Mesodermal cell (in vitro differentiated cells): ENCODE measurements around the gene AMBRA1.
"Not testable (repeated sequence)": the region's sequence is repeated elsewhere in the genome, so short reads cannot be mapped to it uniquely, and the experiment has no call there.

Source experiments
- H3K27ac ChIP-seq: 2 replicates; pipeline ENCODE4 v1.7.0; 2013; ENCODE audit warnings: mild to moderate bottlenecking, low read depth, low read length, moderate library complexity; ENCODE audit not compliant: severe bottlenecking
- H3K36me3 ChIP-seq: 2 replicates; pipeline ENCODE4 v1.7.1; 2013; ENCODE audit warnings: mild to moderate bottlenecking, low read length, moderate library complexity; ENCODE audit not compliant: control insufficient read depth, insufficient read depth
- H3K4me1 ChIP-seq: one replicate; pipeline ENCODE4 v1.7.1; 2013; ENCODE audit warnings: mild to moderate bottlenecking, low read length; ENCODE audit not compliant: insufficient read depth, control insufficient read depth, poor library complexity, severe bottlenecking
- H3K4me3 ChIP-seq: 2 replicates; pipeline ENCODE4 v1.7.0; 2013; ENCODE audit warnings: low read length, control low read depth, mild to moderate bottlenecking; ENCODE audit not compliant: insufficient read depth, poor library complexity, severe bottlenecking; ENCODE audit errors: extremely low read depth
- H3K9me3 ChIP-seq: 2 replicates; pipeline ENCODE4 v1.7.1; 2013; ENCODE audit warnings: mild to moderate bottlenecking, low read length, moderate library complexity; ENCODE audit not compliant: control insufficient read depth
- WGBS, 2 experiments: methylation state at CpG; one replicate each; pipeline ENCODE4 v1.1.5; 2013; ENCODE audit warnings: missing lambda C conversion rate in 2 of 2; ENCODE audit not compliant: insufficient coverage in 2 of 2; 5-methylcytosine and 5-hydroxymethylcytosine counted together

Gene AMBRA1

DNA sequence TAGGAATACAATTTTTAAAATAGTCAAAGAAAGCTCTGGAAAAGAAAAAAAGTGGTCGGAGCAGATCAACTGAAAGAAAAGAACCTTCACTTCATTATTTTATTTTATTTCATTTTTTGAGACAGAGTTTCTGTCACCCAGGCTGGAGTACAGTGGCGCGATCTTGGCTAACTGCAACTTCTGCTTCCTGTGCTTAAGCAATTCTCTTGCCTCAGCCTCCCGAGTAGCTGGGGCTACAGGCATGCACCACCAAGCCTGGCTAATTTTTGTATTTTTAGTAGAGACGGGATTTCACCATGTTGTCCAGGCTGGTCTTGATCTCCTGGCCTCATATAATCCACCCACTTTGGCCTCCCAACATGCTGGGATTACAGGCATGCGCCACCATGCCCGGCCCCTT is 74.9 kb downstream of the AMBRA1 start:
- not testable (repeated sequence) for H3K4me3 ChIP-seq, H3K27ac ChIP-seq, H3K36me3 ChIP-seq, H3K9me3 ChIP-seq
- peaks cover 19% of the 10 kb centered on the region for H3K4me1 ChIP-seq
- WGBS, 2 experiments, result 95% methylated on average over 4 of the region's 7 CpGs

DNA sequence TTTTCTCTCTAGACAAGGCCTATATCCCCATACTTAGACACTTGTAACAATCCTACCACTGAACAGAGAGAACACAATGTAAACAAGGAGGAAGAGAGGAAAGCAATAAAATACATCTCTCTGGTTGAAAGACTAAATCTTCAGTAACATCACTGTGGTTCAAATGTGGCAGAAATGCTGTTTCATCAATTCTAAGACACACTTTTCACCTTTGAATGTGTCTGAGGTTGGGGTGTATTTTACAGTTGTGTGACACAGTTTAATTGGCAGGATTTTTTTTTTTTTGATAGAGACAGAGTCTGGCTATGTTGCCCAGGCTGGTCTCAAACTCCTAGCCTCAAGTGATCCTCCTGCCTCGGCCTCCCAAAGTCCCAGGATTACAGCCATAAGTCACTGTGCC is 79.5 kb downstream of the AMBRA1 start:
- peaks cover 5% of the 10 kb centered on the region for H3K4me1 ChIP-seq
- H3K4me3 ChIP-seq, result no peak overlapping the region
- no CpG with 5 or more reads among the region's 1 CpG for WGBS, 2 experiments
- H3K36me3 ChIP-seq, result peaks cover 13% of the 10 kb centered on the region
- H3K27ac ChIP-seq, result peak overlapping the region; percentile 3
- no peaks in the 10 kb centered on the region for H3K9me3 ChIP-seq

DNA sequence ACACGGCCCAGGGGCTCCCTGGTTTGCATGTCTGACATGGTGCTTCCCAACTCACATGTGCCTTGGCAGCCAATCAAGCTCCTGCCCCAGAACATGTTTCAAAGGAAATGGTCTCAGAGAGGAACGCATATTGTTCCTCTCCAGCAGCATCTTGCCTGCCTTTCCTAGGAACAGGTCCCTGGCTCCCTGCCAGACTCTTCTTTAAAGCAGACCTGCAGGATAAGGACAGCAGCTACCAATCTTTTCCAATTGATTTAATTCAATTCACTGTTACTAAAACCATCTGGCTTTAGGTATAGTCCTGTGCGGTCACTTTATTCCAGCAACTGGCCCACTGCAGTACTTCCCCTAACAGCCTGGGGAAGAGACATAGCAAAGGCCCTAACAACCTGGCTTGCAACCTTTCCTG is 79.9 kb downstream of the AMBRA1 start:
- WGBS, 2 experiments, result 89 to 96% methylated on average over 3 of the region's 3 CpGs
- H3K36me3 ChIP-seq, result peaks cover 15% of the 10 kb centered on the region
- no peaks in the 10 kb centered on the region for H3K9me3 ChIP-seq
- H3K4me1 ChIP-seq, result peaks cover 5% of the 10 kb centered on the region
- no peak overlapping the region for H3K4me3 ChIP-seq
- H3K27ac ChIP-seq, result no peak overlapping the region

DNA sequence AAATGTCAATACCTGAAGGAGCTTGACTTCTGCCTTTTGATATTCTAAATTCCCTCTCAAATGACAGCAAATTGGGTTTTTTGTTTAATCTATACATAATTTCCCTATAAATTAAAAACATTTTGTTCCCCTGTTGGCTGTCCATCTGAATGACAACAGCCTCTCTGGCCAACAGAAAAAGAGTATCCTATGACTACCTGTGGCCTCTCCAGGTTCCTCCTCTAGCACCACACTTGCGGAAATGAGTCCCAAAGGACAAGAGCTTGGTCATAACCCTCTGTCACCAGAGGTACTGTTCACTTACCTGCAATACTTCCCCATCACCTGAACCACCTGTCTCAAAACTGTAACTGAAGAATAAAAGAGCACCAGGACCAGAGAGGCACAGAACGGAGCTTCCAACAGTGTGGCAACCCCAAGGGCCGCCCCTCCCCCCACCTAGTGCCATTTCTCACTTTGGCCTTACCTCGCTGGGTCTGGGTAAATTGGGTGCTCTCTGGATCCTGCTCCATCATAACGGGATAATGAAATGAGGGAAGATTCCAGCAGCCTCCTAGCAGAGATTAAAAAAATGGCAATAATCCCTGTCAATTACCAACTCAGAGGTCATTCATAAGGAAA is 81.5 kb downstream of the AMBRA1 start:
- Histone ChIP-seq H3K9me3 (no peaks in the 10 kb centered on the region), H3K4me1 (peaks cover 5% of the 10 kb centered on the region), H3K36me3 (peaks cover 30% of the 10 kb centered on the region), H3K4me3 (no peak overlapping the region), H3K27ac (no peak overlapping the region)
- WGBS, 2 experiments, result 82 to 100% methylated on average over 2 of the region's 5 CpGs

DNA sequence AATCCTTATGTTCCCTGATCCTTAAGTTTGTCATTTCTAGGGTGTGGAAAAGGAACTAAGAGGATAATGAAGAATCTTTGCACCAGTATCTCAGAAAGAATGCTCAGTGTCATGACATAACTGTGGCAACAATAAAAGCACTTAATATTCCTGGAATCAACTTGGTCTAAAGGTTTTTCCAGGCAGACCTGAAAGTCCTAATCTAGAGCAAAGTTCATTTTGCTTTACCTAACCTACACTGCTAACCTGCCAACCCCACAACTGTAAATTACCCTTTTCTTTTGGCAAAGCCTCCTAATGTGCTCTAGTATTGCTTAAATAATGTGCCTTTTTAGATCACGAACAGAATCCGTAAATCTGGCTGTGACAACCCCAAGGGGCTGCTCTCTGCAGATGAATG is 82.5 kb downstream of the AMBRA1 start:
- Histone ChIP-seq H3K27ac (no peak overlapping the region), H3K9me3 (no peaks in the 10 kb centered on the region), H3K36me3 (peaks cover 33% of the 10 kb centered on the region), H3K4me1 (peaks cover 5% of the 10 kb centered on the region), H3K4me3 (no peak overlapping the region)
- 76% methylated on average over 2 of the region's 2 CpGs; no CpG with 5 or more reads in 1 of the 2 experiments for WGBS, 2 experiments

DNA sequence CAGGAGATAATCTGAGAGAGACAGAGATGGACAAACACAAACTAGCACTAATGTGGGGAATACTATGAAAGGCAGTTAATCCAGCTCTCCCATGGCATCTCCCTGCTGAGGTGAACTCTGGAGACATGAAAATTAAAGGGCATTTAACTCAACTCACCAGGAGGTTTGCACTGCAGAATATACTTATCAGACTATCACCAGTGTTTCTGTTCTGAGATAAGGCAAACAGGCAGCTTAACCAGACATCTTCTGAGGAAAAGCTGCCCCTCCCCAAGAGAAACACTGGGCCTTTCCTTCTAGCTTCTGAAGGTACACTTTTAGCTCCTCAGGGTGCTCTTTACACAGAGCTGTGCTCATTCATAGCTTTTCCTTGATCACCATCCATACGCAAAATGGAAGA is 85.5 kb downstream of the AMBRA1 start:
- Histone ChIP-seq H3K4me3 (no peak overlapping the region), H3K36me3 (peaks cover 53% of the 10 kb centered on the region)
- no CpG with 5 or more reads among the region's 1 CpG for WGBS, 2 experiments

DNA sequence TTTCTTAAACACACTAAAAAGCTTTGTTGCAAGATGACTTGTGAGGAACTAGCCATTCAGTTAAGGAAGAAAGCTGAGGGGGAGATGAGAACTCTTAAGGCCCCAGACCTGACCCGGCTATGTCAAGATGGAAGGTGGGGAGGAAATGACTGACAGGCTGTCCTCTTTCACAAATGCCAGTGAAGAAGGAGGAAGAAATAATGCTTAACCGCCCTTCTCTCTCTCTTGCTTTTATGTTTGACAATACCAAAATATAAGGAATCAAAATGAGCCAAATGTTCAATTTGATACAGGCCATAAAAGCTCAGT is 87.4 kb downstream of the AMBRA1 start:
- Histone ChIP-seq H3K9me3 (no peaks in the 10 kb centered on the region), H3K4me3 (no peak overlapping the region), H3K4me1 (peaks cover 3% of the 10 kb centered on the region), H3K36me3 (peaks cover 54% of the 10 kb centered on the region), H3K27ac (no peak overlapping the region)
- WGBS, 2 experiments, result 90 to 100% methylated on average over 1 of the region's 2 CpGs

More for the DNA sequence above, 85.5 kb downstream of the AMBRA1 start:
- Histone ChIP-seq H3K27ac (no peak overlapping the region), H3K9me3 (no peaks in the 10 kb centered on the region), H3K4me1 (peaks cover 3% of the 10 kb centered on the region)

DNA sequence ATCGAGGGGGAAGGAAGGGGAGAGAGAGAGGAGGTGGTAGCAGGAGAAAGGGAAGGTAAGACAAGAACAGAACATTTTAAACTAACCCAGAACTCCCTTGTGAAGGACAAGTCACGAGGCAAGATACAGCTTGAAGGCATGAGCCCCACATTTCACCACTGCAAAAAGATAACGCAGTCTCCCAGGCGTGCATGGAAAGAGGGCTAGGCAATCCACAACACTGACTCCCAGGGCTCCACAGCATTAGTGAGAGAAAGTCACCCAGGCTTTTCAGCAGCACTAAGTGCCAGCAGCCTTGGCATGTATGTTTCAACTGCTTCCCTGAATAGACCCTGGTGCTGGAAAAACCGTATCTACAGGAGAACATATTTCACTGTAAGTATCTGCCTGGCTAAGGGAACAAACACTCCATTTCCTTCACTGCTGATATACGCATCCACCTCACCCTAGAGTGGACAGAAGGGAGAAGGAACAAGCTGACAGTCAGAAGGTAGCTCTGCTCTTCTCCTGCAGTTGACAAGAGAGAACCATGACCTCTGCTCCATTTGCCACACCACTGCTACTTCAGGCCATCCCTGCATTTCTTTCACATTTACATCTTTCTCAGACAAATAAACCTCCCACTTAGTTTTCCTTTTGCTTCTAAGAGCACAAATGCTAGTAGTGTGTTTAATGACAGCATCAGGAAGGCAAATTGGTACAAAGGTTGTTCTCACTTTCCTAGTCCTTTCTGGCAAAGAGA is 87.9 kb downstream of the AMBRA1 start:
- Histone ChIP-seq H3K4me3 (no peak overlapping the region), H3K9me3 (no peaks in the 10 kb centered on the region), H3K27ac (no peak overlapping the region), H3K4me1 (peaks cover 3% of the 10 kb centered on the region), H3K36me3 (peaks cover 59% of the 10 kb centered on the region)
- 83 to 93% methylated on average over 3 to 4 of the region's 6 CpGs for WGBS, 2 experiments

DNA sequence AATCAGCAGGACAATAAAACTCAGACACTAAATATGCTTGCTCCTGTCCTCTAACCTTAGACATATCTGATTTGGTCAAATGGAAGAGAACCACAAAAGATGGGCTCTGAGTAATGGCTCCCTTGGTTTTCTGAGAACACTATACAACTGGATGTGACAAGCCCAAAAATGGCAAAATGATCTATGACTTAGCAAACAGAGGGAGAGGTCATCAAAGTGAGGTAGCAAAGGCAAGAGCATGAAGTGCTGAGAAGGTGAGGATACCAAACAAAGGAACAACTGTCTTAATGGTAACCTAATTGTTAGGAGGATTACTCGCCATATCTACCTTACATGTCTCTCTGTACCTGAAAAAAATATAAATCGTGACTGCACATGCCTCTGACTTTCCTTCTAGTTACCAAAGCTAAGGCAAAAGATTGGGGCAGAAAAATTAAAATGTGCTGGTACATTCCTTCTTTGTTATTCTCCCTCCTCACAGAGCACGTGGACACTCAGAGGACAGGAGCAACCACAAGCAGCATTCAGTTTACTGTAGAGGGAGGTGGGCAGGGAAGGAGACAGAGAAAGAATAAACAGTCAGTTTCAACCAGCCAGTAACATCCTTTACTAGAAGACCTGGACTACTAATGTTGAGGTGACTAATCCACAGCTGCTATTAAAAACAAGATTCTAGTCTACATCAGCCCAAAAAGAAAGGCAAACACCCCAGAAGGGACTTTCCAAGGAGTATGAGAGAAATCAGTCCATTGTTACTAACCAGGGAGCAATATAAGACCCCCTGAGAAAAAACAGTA is 88.8 kb downstream of the AMBRA1 start:
- H3K9me3 ChIP-seq, result no peaks in the 10 kb centered on the region
- H3K4me3 ChIP-seq, result no peak overlapping the region
- peaks cover 61% of the 10 kb centered on the region for H3K36me3 ChIP-seq
- no peak overlapping the region for H3K27ac ChIP-seq
- WGBS, 2 experiments, result 100% methylated on average over 1 of the region's 3 CpGs; no CpG with 5 or more reads in 1 of the 2 experiments
- peaks cover 3% of the 10 kb centered on the region for H3K4me1 ChIP-seq

DNA sequence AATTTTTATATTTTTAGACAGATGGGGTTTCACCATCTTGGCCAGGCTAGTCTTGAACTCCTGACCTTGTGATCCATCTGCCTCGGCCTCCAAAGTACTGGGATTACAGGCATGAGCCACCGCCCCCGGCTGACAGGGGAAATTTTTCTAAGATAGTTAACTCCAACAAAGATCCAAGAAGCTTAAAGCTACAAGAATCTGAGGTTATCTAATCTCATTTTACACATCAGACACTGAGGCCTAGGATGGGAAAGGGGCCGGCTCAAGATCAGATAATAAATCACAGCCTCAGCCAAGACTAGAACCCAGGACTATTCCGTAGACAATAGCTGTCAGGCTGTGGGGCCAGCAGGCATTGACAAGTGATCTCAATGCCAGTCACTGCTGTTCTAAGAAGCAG is 94.0 kb downstream of the AMBRA1 start:
- H3K36me3 ChIP-seq, result peaks cover 47% of the 10 kb centered on the region
- no peaks in the 10 kb centered on the region for H3K9me3 ChIP-seq
- WGBS, 2 experiments, result 83 to 94% methylated on average over 4 to 5 of the region's 5 CpGs
- H3K27ac ChIP-seq, result no peak overlapping the region
- no peak overlapping the region for H3K4me3 ChIP-seq
- no peaks in the 10 kb centered on the region for H3K4me1 ChIP-seq
